KOPT-K1 (cell line): ENCODE measurements around the gene RASAL2.

Source experiments
- H3K27ac ChIP-seq: fragments of 200-600 bp; sonication (generic); 2 replicates; pipeline ENCODE4 v1.5.1; 2016; ENCODE audit warnings: antibody characterized with exemption, mild to moderate bottlenecking, low read depth, low read length; ENCODE audit not compliant: poor library complexity, severe bottlenecking
- H3K36me3 ChIP-seq: fragments of 200-600 bp; sonication (generic); 2 replicates; pipeline ENCODE4 v1.5.1; 2017; ENCODE audit warnings: antibody characterized with exemption, mild to moderate bottlenecking, low read length, moderate library complexity; ENCODE audit not compliant: insufficient read depth
- H3K9me3 ChIP-seq: fragments of 200-600 bp; sonication (generic); 2 replicates; pipeline ENCODE4 v1.5.1; 2017; ENCODE audit warnings: antibody characterized with exemption, low read length, mild to moderate bottlenecking; ENCODE audit not compliant: insufficient read depth, poor library complexity, severe bottlenecking

The RASAL2 gene

DNA sequence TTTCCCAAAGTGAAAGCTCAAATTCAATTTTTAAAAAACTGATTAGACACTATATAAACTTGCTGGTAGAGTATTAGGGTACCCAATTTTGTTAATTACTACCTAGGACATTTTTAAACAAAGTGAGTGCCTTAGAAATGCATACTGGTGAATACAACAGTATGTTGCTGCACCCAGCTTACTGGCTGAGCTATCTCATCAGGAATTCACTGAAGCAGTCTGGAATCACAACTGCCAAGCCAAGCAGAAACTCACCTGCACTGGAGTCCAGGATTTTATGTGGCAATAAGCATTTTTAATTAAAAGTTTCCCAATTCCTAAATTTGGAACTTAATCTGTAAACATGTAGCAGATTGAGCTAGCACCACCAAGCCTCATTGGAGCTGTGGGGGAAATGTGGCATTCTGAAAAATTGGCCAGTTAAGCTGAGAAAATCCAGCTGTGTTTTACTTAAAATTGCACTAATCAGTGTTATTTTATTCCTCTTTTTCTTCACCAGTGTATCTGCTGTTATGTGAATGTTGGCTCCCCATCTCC is 341.1 kb downstream of the RASAL2 start:
- H3K36me3 ChIP-seq, result no peaks in the 10 kb centered on the region
- no peak overlapping the region for H3K27ac ChIP-seq
- no peaks in the 10 kb centered on the region for H3K9me3 ChIP-seq

- no peaks in the 10 kb centered on the region for H3K36me3 ChIP-seq
- H3K27ac ChIP-seq, result no peak overlapping the region
- H3K9me3 ChIP-seq, result no peaks in the 10 kb centered on the region
Measured at GRCh38 chr1:178436899-178437298, 343.0 kb downstream of the RASAL2 start.

- no peaks in the 10 kb centered on the region for H3K36me3 ChIP-seq
- no peak overlapping the region for H3K27ac ChIP-seq
- no peaks in the 10 kb centered on the region for H3K9me3 ChIP-seq
Measured at GRCh38 chr1:178438432-178438831, 344.5 kb downstream of the RASAL2 start.

DNA sequence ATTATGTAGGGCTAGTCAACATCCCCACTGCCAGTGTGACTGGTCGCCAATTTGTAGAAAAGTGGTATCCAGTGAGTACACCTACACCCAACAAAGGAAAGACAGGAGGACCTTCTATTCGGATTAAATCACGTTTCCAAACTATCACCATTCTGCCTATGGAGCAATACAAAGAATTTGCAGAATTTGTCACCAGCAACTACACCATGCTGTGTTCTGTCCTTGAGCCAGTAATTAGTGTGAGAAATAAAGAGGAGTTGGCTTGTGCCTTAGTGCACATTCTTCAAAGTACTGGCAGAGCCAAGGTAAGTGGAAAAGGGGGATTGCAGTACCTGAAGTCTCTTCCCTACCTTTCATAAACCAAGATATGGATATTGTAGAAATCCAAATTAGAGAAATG is 349.0 kb downstream of the RASAL2 start:
- no peaks in the 10 kb centered on the region for H3K36me3 ChIP-seq
- no peaks in the 10 kb centered on the region for H3K9me3 ChIP-seq
- H3K27ac ChIP-seq, result no peak overlapping the region

- Histone ChIP-seq H3K36me3 (no peaks in the 10 kb centered on the region), H3K27ac (no peak overlapping the region), H3K9me3 (no peaks in the 10 kb centered on the region)
Measured at GRCh38 chr1:178450871-178451270, 357.0 kb downstream of the RASAL2 start.

GRCh38 chr1:178451529-178451928 is 357.6 kb downstream of the RASAL2 start:
- Histone ChIP-seq H3K9me3 (no peaks in the 10 kb centered on the region), H3K36me3 (no peaks in the 10 kb centered on the region), H3K27ac (no peak overlapping the region)

GRCh38 chr1:178452013-178452412 is 358.1 kb downstream of the RASAL2 start:
- Histone ChIP-seq H3K36me3 (no peaks in the 10 kb centered on the region), H3K27ac (no peak overlapping the region), H3K9me3 (no peaks in the 10 kb centered on the region)

DNA sequence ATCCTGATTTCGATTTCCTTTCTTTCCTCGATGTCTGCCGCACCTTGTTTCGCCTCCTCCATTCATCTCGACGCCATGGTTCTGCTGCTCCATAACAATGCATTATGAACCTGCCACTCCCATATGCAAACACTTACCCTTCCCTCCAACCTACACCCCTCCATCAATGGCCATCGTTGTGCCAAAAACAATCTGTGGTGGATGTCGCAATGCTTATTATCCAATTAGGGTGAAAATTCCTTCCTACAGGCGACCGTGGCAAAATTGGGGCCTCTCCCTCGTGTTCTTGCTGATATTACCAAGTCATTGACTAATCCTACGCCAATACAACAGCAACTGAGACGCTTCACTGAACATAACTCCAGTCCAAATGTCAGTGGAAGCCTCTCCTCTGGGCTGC is 362.6 kb downstream of the RASAL2 start:
- Histone ChIP-seq H3K27ac (no peak overlapping the region), H3K36me3 (no peaks in the 10 kb centered on the region), H3K9me3 (no peaks in the 10 kb centered on the region)

- no peaks in the 10 kb centered on the region for H3K9me3 ChIP-seq
- no peaks in the 10 kb centered on the region for H3K36me3 ChIP-seq
- H3K27ac ChIP-seq, result no peak overlapping the region
Measured at GRCh38 chr1:178457651-178458050, 363.7 kb downstream of the RASAL2 start.

GRCh38 chr1:178458203-178458602 is 364.3 kb downstream of the RASAL2 start:
- Histone ChIP-seq H3K27ac (no peak overlapping the region), H3K36me3 (no peaks in the 10 kb centered on the region), H3K9me3 (no peaks in the 10 kb centered on the region)

GRCh38 chr1:178461104-178461503 is 367.2 kb downstream of the RASAL2 start:
- Histone ChIP-seq H3K36me3 (no peaks in the 10 kb centered on the region), H3K9me3 (no peaks in the 10 kb centered on the region), H3K27ac (no peak overlapping the region)

- H3K27ac ChIP-seq, result no peak overlapping the region
- H3K9me3 ChIP-seq, result no peaks in the 10 kb centered on the region
- no peaks in the 10 kb centered on the region for H3K36me3 ChIP-seq
Measured at GRCh38 chr1:178461701-178462100, 367.8 kb downstream of the RASAL2 start.

- H3K9me3 ChIP-seq, result no peaks in the 10 kb centered on the region
- H3K27ac ChIP-seq, result no peak overlapping the region
- no peaks in the 10 kb centered on the region for H3K36me3 ChIP-seq
Measured at GRCh38 chr1:178464141-178464540, 370.2 kb downstream of the RASAL2 start.

GRCh38 chr1:178464566-178464965 is 370.7 kb downstream of the RASAL2 start:
- Histone ChIP-seq H3K36me3 (no peaks in the 10 kb centered on the region), H3K9me3 (no peaks in the 10 kb centered on the region), H3K27ac (no peak overlapping the region)

- H3K36me3 ChIP-seq, result no peaks in the 10 kb centered on the region
- no peak overlapping the region for H3K27ac ChIP-seq
- no peaks in the 10 kb centered on the region for H3K9me3 ChIP-seq
Measured at GRCh38 chr1:178465011-178465410, 371.1 kb downstream of the RASAL2 start.

GRCh38 chr1:178467837-178468236 is 373.9 kb downstream of the RASAL2 start:
- no peaks in the 10 kb centered on the region for H3K36me3 ChIP-seq
- H3K9me3 ChIP-seq, result no peaks in the 10 kb centered on the region
- H3K27ac ChIP-seq, result no peak overlapping the region
